ENCODE results near the gene MAML3.

The MAML3 gene

DNA sequence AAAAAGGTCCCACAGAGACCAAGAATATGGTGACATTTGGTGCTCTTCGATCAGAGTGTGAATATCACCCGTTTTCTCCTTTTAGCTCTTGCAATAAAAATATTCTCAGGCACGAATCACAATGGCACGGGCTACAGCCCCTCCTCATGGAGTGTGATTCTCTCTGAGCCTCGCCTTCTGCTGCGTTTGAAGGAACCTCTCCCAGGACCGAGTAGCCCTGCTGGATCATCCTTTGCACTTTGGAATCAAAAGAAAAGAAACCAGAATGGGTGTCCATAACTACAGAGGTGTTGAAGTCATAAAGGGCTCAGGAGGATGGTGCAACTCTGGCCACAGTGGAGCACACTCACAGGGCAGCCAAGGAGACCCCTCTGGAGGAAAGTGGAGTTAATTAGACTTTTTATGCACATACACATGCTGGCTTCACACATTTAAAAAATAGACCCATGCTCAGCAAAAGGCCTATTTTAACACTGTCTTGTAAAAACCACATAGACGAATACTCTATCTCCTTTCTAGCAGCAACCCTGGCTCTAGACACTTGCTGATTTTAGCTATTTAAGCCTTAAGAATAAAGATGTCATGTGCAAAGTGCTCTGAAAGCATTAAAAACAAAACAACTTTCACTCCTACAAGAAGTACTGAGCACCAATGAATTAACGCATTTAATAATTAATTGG, 19.1 kb downstream of the MAML3 start:
- TF ChIP-seq CTCF (IDR thresholded peaks at IDR 0.05; ENCODE audit: insufficient read depth, low read length) (no peak), POLR2AphosphoS5 (IDR thresholded peaks at IDR 0.05; ENCODE audit: low read depth) (no peak), REST (IDR thresholded peaks at IDR 0.05; ENCODE audit: insufficient replicate concordance, low read depth) (no peak), SPI1 (IDR thresholded peaks at IDR 0.05; ENCODE audit: borderline replicate concordance, low read depth) (no peak), GABPA (IDR thresholded peaks at IDR 0.05; ENCODE audit: low read depth) (no peak)
- Histone ChIP-seq H3K27ac (replicated peaks) (no peak overlapping the region), H3K27me3 (ENCODE audit: insufficient read depth, poor library complexity, severe bottlenecking) (no peaks in the 10 kb centered on the region), H3K4me3 (replicated peaks; ENCODE audit: insufficient read depth, low read length) (no peak overlapping the region)
- no peak for DNase-seq (ENCODE audit: low read depth in 1 of 2, low spot score in 1 of 2)

GRCh38 chr4:140133576-140133975, 20.4 kb downstream of the MAML3 start:
- no peak for DNase-seq (ENCODE audit: low read depth in 1 of 2, low spot score in 1 of 2)
- Histone ChIP-seq H3K27ac (replicated peaks) (no peak overlapping the region), H3K4me3 (replicated peaks; ENCODE audit: insufficient read depth, low read length) (no peak overlapping the region), H3K27me3 (ENCODE audit: insufficient read depth, poor library complexity, severe bottlenecking) (no peaks in the 10 kb centered on the region)
- no peak for TF ChIP-seq POLR2AphosphoS5 (IDR thresholded peaks at IDR 0.05; ENCODE audit: low read depth)

- Histone ChIP-seq H3K4me3 (replicated peaks; ENCODE audit: insufficient read depth, low read length) (no peak overlapping the region), H3K27me3 (ENCODE audit: insufficient read depth, poor library complexity, severe bottlenecking) (no peaks in the 10 kb centered on the region), H3K27ac (replicated peaks) (no peak overlapping the region)
- TF ChIP-seq SPI1 (IDR thresholded peaks at IDR 0.05; ENCODE audit: borderline replicate concordance, low read depth) (no peak), POLR2AphosphoS5 (IDR thresholded peaks at IDR 0.05; ENCODE audit: low read depth) (no peak), CTCF (IDR thresholded peaks at IDR 0.05; ENCODE audit: insufficient read depth, low read length) (no peak), REST (IDR thresholded peaks at IDR 0.05; ENCODE audit: insufficient replicate concordance, low read depth) (no peak), GABPA (IDR thresholded peaks at IDR 0.05; ENCODE audit: low read depth) (no peak)
- no peak for DNase-seq (ENCODE audit: low read depth in 1 of 2, low spot score in 1 of 2)
Observed at GRCh38 chr4:140131675-140132229, 22.2 kb downstream of the MAML3 start.

DNA sequence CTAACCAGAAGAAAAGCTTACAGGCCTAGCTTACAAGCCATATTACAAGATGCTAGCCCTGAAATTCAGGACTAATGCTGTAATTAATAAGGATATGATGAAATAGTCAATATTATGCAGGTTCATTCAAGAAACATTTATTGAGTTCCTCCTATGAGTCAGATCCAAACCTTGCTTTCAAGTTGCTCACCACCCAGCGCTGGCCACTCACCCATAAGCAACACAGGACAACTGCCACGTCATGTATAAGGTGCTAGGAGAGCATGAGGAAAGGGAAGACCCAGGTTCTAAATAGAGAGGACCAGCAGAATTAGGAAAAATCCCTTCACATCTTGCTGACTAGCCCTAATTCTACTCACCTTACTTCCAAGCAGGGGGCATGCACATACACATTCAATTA, 23.3 kb downstream of the MAML3 start:
- no peak overlapping the region for H3K4me3 ChIP-seq (replicated peaks; ENCODE audit: insufficient read depth, low read length)
- peak in 1 of 2 experiments; percentile 41 for DNase-seq (ENCODE audit: low read depth in 1 of 2, low spot score in 1 of 2)
- H3K27ac ChIP-seq (replicated peaks) = no peak overlapping the region
- no peaks in the 10 kb centered on the region for H3K27me3 ChIP-seq (ENCODE audit: insufficient read depth, poor library complexity, severe bottlenecking)
- TF ChIP-seq SPI1 (IDR thresholded peaks at IDR 0.05; ENCODE audit: borderline replicate concordance, low read depth) (no peak), CTCF (IDR thresholded peaks at IDR 0.05; ENCODE audit: insufficient read depth, low read length) (no peak), POLR2AphosphoS5 (IDR thresholded peaks at IDR 0.05; ENCODE audit: low read depth) (no peak), GABPA (IDR thresholded peaks at IDR 0.05; ENCODE audit: low read depth) (no peak), REST (IDR thresholded peaks at IDR 0.05; ENCODE audit: insufficient replicate concordance, low read depth) (no peak)

All from HL-60 (cell line).